GM21381 (cell line): Measurements from ENCODE around the gene TAGLN2.

ENCODE experiments used
- ATAC-seq: cut with Tn5 transposase; IDR thresholded peaks from one replicate; pipeline ENCODE4 v1.9.1; 2021; ENCODE audit warnings: mild to moderate bottlenecking, moderate library complexity; ENCODE audit not compliant: unreplicated experiment

TAGLN2 gene

DNA sequence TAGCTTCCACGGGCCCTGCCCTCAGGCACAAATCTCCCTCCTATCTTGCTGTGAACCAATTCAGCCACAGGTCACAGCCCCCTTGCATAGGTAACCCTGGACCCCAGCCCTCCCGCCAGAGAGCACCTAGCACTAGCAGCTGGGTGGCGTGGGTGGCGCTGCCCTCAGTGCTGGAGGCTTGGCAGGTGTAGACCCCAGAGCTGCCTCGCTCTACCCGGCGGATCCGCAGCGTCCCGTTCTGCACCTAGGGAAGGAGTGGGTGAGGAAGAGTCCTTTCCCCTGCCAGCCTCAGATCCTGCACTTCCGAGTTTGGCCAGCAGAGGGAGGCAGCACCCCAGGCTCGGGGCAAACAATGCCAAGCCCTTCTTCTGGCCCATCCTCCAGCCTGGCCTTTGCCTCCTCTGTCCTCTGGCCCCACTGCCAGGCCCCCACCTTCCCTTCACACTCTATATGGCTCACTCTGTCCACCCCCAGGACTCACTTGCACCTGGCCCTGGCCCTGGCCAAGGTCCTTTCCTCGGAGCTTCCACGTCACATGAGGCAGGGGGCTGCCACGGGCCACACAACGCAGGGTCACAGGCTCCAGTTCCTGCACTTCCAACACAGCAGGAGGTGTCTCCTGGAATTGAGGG, 11.1 kb upstream of the TAGLN2 start:
- no peak for ATAC-seq

DNA sequence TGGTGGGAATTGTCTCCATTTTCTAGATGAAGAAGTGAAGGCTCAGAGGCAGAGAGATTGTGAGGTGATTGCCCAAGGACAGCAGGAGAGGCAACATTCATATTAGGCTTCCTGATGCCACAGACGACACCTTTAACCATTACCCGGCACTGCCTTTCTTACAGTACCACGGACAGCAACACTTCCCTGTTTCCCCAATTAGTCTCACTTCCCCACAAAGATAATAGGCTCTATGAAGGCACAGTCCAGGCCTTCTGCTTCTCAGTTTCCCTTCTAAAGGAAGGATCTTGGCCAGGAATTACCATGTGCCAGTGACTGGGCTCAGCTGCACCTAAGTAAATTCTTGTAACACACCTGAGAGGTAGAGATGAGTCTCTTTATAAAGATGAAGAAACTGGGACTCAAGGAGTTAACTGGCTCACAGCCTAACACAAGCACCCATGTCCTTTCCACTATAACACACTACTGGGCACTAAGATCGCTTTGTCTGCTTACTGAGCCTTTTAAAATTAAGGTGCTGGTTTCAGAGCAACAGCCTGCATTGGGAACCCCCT, 10.5 kb upstream of the TAGLN2 start:
- no peak for ATAC-seq

DNA sequence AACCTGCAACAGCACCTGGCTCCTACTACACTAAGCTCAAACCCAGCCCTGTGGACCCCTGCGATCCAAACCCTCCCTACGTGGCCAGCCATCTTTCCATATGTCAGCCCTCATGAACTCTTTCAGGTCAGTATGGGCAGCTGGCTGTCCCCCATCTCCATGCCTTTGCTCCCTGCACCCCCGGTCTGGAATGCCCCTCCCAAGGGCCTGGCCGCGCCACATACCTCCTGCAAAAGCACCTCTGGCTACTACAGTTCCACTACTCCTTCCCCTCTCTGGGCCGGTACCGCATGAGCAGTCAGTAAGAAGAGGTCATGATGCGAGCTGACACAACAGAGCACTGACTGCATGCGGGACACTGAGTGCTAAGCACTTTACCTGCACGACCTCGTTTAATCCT, 10.0 kb upstream of the TAGLN2 start:
- ATAC-seq = no peak

DNA sequence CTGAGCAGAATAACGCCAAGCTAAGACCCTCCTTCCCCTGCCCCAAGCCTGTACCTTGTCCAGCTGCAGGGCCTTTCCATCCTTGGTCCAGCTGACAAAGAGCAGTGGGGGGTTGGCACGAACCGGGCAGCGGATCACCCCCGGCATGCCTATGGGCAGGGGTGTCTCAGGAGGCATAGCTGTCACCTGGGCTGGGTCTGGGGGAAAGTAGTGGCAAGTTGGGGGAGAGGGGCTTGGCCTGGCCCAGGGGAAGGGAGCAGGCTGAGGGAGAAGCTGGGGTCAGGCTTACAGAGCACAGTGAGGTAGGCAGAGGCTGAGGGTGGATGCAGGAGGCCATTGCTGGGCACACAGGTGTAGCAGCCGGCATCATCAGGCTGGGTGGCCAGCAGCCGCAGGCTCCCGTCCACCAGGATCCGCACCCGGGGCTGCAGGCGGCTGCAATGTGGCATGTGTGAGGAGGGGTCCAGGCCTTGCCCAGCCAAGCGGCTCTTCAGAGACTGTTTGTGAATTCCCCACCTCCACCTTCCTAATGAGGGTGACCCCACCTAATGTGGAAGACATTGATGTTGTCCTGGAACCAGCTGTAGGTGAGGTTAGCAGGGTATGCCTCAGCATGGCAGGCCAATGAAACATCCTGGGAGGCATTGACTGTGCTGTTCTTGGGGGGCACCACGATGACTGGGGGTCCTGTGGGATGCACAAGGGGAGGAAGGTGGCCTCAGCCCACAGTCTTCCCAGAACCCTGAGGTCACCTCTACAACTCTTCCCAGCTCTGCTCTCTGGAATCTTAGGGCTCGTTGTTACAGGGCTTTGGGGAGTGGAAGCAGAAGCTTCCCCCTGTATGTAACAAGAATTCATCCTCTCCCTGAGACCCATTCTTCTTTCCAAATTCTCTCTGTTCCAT, 9.1 kb upstream of the TAGLN2 start:
- ATAC-seq = no peak

DNA sequence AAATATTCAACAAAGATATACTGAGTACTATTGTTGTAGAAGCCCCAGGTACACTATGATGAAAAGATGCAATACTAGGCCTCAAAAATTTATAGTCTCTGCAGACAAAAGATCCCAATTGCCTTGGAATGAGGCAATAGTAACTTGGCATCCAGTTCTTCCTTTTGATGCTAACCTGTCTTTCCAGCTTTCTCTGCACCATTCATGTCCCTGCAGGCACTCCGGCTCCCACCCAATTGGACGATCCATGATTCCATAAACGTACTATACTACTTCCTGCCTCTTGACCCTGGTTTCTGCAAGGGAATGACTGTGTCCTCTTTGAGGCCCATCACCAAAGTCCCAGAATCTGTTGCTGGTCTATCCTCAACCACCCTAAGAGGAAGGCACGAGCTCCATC, 8.0 kb upstream of the TAGLN2 start:
- ATAC-seq = no peak

DNA sequence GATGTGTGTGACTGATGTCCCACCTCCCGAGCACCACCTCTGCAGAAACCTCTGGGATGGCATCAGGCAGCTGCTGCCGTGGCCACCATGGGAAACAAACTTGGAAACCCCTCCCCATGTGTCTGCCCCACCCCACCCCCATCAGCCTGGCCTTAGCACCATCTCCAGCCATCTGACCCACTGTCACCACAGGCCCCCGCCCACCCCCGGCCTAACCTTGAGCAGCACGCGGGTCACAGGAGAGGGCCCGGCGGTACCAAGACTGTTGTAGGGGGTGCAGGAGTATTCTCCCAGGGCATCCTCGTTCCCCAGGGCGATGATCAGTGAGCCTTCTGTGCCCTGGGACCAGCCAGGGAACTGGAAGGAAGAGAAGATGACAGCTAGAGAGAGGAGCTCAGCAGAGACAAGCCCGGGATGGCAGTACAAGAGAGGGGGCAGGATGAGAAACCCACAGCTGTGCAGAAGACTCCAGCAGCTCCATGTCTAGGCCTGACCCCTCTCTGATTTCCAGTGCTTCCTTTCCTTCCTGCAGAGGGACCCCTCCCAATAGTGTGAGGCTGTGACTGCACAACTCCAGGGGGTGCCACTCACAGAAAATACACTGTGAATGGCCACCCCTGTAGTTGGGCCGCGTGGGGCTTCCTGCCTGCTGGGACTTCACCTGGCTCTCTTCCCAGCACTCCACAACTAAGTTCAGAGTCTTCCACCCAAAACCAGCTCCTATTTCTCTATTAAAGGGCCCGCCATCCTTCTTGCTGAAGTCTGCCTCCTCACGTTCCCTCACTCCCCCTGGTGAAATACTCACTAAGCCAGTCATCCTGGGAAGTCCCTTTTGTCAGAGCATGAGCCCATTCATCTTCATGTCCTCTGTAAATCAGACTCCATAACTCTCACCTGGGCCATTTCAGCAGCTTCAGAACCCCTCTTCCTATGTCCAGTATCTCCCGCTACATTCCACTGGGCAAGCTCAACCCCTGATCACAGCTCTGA, 7.3 kb upstream of the TAGLN2 start:
- no peak for ATAC-seq

DNA sequence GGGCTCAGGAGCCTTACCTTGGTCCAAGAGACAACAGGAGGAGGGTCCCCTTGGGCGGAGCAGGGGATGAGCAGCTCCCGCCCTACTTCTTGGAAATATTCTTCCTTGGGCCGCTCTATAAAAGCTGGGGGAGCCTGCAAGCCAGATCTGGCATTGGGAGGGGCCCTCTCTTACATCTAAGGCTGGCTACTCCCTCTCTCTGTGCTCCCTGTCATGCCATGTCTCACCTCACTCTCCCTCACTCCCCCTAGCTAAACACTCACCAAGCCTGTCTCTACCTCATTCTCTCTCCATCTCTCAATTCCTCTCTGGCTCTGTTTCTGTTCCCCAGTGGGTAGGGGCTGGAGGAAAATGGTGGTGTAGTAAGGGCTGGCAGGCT, 6.5 kb upstream of the TAGLN2 start:
- ATAC-seq = no peak

DNA sequence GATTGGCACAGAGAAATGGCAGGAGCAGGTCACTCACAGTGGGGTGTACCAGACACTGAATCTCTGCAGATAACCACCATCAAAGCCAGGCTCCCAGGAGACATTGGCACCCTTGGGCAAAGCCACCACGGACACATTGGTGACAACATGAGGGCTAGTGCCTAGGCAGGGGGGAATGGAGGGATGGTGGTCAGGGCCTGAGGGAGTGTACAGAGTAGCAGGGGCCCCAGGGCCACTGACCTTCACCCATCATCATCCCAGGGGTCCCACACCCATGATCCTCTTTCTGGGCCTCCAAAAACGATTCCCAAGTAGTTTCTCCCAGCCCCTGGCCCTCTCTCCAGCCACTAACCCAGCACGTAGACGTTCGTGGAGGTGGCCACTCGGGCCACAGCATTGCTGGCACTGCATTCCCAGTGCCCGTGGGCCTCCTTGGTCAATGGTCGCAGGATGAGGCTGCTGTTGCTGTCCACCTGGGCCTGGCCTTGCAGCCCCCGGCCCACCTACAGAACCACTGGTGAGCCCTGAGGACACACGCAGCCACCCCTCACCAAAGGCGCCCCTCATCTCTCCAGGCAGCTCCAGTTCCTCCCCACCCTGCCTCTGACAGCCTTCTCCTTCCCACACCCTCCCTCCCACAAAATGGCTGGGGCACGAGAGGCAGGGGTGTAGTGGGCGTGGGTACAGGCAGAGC, 5.9 kb upstream of the TAGLN2 start:
- ATAC-seq = no peak

DNA sequence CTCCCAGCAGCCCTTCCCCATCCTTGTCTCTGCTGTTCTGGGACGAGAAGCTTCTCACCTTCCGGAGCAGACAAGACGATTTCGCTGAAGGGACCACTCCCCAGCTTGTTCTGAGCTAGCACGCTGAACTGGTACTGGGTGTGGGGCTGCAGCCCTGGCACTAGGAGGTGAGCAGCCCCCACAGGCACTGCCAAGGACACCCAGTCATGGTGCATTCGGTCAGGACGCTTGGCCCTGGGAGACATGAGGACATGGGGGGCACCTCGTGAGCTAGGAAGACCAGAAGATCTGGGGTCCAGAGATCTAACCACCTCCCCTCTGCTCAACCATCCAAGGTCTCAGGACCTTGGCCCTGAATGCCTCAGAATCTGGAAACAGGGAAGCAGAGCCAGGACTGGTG, 5.3 kb upstream of the TAGLN2 start:
- ATAC-seq = no peak

DNA sequence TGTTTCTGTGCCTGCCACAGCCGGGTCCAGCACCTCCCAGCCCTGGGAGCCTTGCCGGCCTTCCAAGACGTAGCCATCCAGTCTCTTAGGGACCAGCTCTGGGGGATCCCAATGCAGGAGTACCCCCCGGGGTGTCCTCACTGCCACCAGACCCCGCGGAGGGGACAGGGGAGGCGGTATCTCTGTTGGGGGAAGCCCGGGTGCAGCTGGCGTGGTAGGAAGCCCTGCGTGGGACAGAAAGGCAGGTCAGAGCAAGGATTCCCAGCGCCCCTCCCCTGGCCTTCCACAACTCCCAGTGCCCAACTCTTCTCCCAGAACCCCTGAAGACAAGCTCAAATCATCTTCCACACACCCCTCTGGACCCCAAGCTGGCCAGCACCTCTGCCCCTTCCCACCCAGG, 4.9 kb upstream of the TAGLN2 start:
- no peak for ATAC-seq

DNA sequence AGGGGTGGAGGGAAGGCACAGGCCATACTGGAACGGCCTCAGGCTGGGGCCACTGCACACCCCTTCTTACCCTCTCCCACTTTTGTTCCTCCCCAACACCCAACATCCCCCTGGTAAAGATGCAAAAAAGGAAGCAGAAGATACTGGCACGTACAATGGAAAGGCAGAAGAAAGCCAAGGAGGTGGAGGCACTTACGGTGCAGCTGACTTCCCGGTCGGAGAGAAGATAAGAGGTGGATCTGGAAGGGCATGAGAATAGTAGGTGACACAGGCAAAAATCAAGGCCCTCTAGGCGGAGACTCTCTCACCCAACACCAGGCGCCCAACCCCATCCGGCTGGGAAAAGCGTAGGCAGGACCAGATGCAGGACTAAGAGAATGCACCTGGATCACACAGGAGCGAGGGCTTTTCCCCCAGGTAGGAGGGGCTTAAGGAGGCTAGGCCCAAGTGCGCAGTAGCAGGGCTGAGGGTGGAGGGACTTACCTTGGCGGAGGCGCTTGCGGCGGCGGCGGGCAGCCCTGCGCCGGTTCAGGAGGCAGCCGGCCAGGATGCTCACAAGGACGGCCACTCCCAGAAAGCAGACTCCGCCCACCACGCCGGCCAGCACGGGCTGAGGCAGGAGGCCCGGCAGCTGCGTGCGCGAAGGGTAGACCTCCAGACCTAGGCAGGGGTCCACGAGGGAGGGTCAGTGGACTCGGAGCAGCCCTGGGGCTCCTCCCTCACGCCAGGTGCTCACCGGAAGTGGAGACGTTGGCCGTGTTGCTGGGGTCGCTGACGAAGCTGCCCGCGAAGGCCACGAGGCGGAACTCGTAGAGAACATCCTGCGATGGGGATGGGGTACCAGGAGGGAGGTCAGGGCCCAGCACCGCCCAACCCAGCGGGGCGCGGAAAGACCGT, 4.1 kb upstream of the TAGLN2 start:
- ATAC-seq = no peak

DNA sequence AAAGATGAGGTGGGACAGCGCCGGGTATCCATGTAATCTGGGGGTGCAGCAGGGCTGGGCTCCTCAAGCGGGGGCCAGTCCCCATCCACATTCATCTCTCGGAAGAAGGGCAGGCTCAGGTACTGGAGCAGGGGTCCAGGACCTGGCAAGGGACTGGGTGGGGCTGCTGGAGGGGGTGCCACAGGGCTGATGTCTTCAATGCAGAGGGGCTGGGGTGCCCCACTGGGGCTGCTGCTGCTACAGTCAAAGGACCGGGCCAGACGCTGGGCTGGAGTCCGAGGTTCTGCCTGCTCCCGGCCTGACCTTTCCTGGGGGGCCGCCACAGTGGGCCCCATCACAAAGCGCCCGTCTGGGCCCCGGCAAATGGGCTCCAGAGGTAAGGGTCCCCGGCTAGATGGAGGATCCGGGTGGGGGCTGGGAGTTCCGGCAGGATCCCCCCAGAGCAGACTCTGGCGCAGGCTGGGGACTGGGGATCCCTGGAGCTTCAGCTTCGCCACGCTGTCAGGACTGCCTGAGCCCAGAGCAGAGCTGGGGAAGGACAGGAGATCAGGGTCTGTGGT, 3.3 kb upstream of the TAGLN2 start:
- ATAC-seq = no peak

DNA sequence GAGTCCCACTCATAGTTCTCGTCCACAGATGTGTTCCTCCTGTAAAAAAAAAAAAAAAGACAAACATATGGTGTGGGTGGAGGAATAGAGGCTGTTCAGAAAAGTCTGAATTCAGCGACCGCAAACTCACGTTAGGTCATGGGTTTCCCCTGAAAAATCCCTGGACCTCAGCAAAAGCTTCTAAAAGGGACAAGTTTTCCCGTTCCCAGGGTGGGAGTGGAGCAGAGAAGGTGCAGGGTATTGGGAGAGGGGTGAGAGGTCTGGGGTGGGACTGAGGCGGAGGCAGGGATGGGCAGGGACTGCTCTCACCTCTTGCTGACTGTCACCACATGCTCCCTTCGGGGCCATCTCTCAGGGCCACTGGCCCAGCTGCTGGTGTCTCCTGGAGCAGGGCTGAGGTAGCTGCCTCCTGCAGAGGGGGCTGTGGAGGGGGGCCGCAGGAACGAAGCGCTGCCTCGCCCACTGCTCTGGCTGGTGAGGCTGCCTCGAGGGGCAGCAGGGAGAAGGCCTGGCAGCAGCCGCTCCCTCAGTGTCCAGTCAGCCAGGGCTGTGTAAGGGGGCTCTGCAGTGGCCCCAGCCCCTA, 2.6 kb upstream of the TAGLN2 start:
- ATAC-seq = no peak

DNA sequence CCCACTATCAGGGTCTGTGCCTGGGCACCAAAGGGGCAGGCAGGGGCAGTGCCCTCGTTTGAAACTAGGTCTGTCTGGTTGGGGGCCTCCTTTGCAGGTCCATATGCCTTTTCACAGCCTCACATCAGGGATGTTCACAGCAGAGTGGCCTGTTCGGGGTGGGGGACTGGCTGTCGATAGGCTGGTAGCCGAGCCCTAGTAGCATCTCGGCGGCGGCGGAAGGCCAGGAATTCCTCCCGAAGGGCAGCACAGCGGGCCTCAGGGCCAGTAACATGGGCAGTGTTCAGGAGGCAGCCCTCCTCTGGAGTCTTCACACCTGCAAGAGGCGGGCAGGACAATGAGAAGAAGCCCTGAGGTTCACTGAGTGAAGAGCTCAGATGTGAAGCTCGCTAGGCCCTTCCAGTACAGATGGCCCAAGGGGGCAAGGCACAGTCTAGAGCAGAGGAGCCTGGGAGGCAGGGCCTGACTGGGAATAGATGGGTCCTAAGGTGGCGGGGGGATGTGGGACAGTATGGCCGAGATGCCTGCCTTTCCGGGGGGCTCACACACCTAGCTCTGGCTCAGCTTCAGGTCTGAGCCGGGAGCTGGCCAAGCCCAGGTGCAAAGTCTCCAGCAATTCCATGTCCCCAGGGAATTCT, 2.0 kb upstream of the TAGLN2 start:
- no peak for ATAC-seq

DNA sequence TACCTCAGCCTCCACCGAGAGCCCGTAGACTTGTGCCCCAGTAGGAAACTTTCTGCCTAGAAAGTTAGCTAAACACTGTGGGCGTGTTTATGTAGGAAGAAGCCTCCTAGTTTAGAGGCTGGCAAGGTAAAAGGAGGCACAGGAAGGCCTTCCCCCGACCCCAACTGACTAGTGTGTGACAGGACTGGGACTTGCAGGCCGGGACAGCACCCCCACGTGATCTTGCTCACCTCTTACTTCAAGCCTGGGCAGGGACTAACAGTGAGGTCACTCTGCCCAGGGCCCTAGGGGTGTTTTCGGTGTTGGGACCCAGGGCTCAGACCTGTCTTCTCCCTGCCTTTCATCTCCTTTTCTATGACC, 392 bp upstream of the TAGLN2 start:
- ATAC-seq = no peak

DNA sequence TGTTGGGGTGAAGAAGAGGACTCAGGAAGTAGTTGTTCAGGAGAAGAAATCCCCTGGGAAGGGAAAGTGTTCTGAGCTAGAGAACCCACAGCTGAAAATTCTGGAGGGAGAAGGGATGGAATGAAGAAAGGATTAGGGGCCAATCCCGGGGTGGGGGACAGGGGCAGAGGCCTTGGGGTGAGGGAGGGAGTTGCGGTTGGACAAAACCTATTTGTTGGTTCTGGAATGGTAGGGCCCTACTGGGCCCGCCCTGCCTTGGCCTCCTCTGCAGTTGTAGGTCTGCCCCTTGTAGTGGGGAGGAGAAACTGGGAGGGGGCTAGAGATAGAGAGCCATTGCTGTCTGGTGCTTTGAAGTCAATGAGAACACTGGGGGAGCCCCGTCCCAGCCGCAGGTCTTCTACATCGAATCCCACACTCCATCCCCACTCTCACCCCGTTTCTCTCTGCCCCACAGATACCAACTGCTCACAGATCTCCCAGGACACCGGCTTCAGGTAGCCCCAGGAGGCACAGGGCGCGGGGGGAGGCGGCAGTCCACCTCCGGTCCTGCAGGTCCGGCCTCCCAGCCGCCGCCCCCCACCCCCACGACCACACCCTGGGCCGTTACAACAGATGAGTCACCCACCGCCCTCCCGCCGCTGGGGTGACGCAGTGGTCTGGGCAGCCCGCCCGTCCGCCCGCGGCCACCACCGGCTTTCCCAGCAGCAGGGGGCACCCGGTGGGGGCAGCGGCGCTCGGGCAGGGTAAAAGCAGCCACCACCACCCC, 1.1 kb downstream of the TAGLN2 start:
- ATAC-seq = peak; percentile 15

DNA sequence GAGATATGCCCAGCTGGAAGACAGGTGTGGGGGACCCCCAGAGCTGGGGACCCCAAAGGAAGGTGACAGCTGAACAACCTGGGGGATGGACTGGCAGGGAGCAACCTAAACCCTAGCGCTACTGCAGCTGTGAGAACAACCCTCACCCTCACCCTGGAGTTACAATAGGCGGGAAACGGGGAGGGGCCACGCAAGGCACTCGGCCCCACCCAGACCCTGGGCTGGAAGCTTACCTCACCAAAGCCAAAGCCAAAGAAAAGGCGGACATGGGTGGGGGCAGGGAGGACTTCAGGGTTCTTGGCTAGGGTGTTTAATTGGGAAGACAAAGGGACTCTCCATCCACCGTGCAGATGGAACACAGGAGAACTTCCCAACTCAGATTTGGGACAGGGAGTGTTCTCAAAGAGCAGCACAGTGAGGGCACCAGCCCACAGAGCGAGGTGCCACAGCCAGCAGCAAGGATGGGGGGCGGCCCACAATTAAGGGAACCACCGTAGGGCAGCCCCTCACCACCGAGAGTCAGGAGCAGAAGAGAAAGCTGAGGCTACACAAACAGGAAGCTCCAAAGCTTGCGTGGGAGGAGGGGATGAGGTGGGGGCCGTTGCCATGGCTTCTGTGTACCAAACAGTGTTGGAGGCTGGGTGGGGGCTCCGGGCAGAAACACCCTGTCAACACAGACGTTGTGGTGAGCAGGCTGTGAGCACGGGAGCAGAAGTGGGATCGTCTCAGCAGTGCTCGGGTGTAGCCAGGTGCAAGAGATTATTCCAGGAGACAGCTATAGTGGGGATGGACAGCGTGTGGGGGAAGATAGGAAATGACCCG, 1.9 kb downstream of the TAGLN2 start:
- ATAC-seq = peak; percentile 29
